ENCODE measurements around the gene NRTN.
"Not testable (repeated sequence)": the region's sequence is repeated elsewhere in the genome, so short reads cannot be mapped to it uniquely, and the experiment has no call there.

NRTN gene

GRCh38 chr19:5839065-5840017, 34.5 kb downstream of the NRTN start, which contains the start of gene FUT6:
Gene FUT6, minus strand, starts transcription at chr19:5839702. Its CDS starts 7,135 bp downstream, at chr19:5832567.
- DNase-seq (ENCODE audit: low read depth), result no peak
- H3K4me3 ChIP-seq (ENCODE audit: low read length), result no peak within 1 kb of the TSS
- no peak for TF ChIP-seq CTCF (conservative IDR thresholded peaks at IDR 0.05; ENCODE audit: low read depth, low read length)

- DNase-seq (ENCODE audit: low read depth); H3K4me3 ChIP-seq (ENCODE audit: low read length): not testable (repeated sequence)
Measured at GRCh38 chr19:5841735-5842111, 36.9 kb downstream of the NRTN start.

- no peak overlapping the region for H3K4me3 ChIP-seq (ENCODE audit: low read length)
- TF ChIP-seq CTCF (conservative IDR thresholded peaks at IDR 0.05; ENCODE audit: low read depth, low read length), result no peak
- no peak for DNase-seq (ENCODE audit: low read depth)
Measured at GRCh38 chr19:5843295-5843927, 38.5 kb downstream of the NRTN start.

GRCh38 chr19:5844456-5845433, 39.9 kb downstream of the NRTN start:
- H3K4me3 ChIP-seq (ENCODE audit: low read length), result no peak overlapping the region
- no peak for TF ChIP-seq CTCF (conservative IDR thresholded peaks at IDR 0.05; ENCODE audit: low read depth, low read length)
- DNase-seq (ENCODE audit: low read depth), result no peak

GRCh38 chr19:5847846-5848245, 43.0 kb downstream of the NRTN start:
- not testable (repeated sequence) for DNase-seq (ENCODE audit: low read depth); H3K4me3 ChIP-seq (ENCODE audit: low read length)

- H3K4me3 ChIP-seq (ENCODE audit: low read length); DNase-seq (ENCODE audit: low read depth): not testable (repeated sequence)
Measured at GRCh38 chr19:5848621-5849020, 43.8 kb downstream of the NRTN start.

- H3K4me3 ChIP-seq (ENCODE audit: low read length), result no peak overlapping the region
- DNase-seq (ENCODE audit: low read depth), result no peak
- TF ChIP-seq CTCF (conservative IDR thresholded peaks at IDR 0.05; ENCODE audit: low read depth, low read length), result no peak
Measured at GRCh38 chr19:5850189-5850588, 45.3 kb downstream of the NRTN start.

- no peak overlapping the region for H3K4me3 ChIP-seq (ENCODE audit: low read length)
- TF ChIP-seq CTCF (conservative IDR thresholded peaks at IDR 0.05; ENCODE audit: low read depth, low read length), result no peak
- DNase-seq (ENCODE audit: low read depth), result peak; percentile 23
Measured at GRCh38 chr19:5850743-5851293, 46.0 kb downstream of the NRTN start.

All from retinal pigment epithelial cell (primary cell).